OCI-LY7 (cell line): ENCODE results near the gene LVRN. TPM values are rescaled to one million over a fixed set of nuclear protein-coding genes. Genes with fewer than 3 reads are reported as not detected.

Experiments
- BruUV-seq: library from RNA; stranded (reverse); fragments of 400-500 nt; replicated peaks from 2 replicates; lab custom pipeline; 2021; lab: Mats Ljungman, UMichigan
- CTCF ChIA-PET: fragments of 300-600 bp; sonication (Branson Sonifier 250); formaldehyde crosslinking; loops from one replicate; lab custom pipeline; 2022; ENCODE audit warnings: antibody characterized with exemption; ENCODE audit not compliant: unreplicated experiment; lab: Charles Lee
- POLR2A ChIA-PET: fragments of 300-600 bp; sonication (Branson Sonifier 250); formaldehyde crosslinking; loops from one replicate; lab custom pipeline; 2022; ENCODE audit warnings: antibody characterized with exemption; lab: Charles Lee
- DNase-seq: peaks from one replicate; pipeline ENCODE4 v3.0.0-alpha.2; 2015; ENCODE audit warnings: low spot score
- H2AFZ ChIP-seq: fragments of 200-600 bp; sonication (generic), shearing (Covaris generic); 2 replicates; pipeline ENCODE4 v1.6.1; 2014; ENCODE audit warnings: mild to moderate bottlenecking, antibody characterized with exemption, low read length, moderate library complexity
- H3K27ac ChIP-seq: fragments of 200-600 bp; sonication (generic); 2 replicates; pipeline ENCODE4 v1.5.1; 2014; ENCODE audit warnings: mixed run types, low read depth, mild to moderate bottlenecking, moderate library complexity, low read length, inconsistent platforms; ENCODE audit not compliant: poor library complexity, severe bottlenecking
- H3K36me3 ChIP-seq: fragments of 200-600 bp; sonication (generic); 2 replicates; pipeline ENCODE4 v1.6.1; 2014; ENCODE audit warnings: mild to moderate bottlenecking, antibody characterized with exemption, low read length, moderate library complexity, mixed read lengths; ENCODE audit not compliant: insufficient read depth
- H3K4me1 ChIP-seq: fragments of 200-600 bp; sonication (generic); 2 replicates; pipeline ENCODE4 v1.5.1; 2014; ENCODE audit warnings: mild to moderate bottlenecking, low read length; ENCODE audit not compliant: insufficient read depth, poor library complexity, severe bottlenecking
- H3K4me2 ChIP-seq: fragments of 200-600 bp; sonication (generic); 2 replicates; pipeline ENCODE4 v1.6.1; 2014; ENCODE audit warnings: mild to moderate bottlenecking, low read length
- H3K4me3 ChIP-seq: fragments of 200-600 bp; sonication (generic); 2 replicates; pipeline ENCODE4 v1.5.1; 2014; ENCODE audit warnings: mild to moderate bottlenecking, low read depth, low read length; ENCODE audit not compliant: poor library complexity, severe bottlenecking
- H3K79me2 ChIP-seq: fragments of 200-600 bp; sonication (generic); 2 replicates; pipeline ENCODE4 v1.6.1; 2016; ENCODE audit warnings: low read depth, mild to moderate bottlenecking, low read length, moderate library complexity, mixed read lengths; ENCODE audit not compliant: insufficient read depth
- H3K9me2 ChIP-seq: fragments of 200-600 bp; sonication (generic); 2 replicates; pipeline ENCODE4 v1.6.1; 2016; ENCODE audit warnings: mild to moderate bottlenecking, low read length, mixed read lengths; ENCODE audit not compliant: insufficient read depth
- H3K9me3 ChIP-seq: fragments of 200-600 bp; sonication (generic); 2 replicates; pipeline ENCODE4 v1.6.1; 2014; ENCODE audit warnings: mild to moderate bottlenecking, mixed run types, low read length, mixed read lengths
- H4K20me1 ChIP-seq: fragments of 200-600 bp; sonication (generic); 2 replicates; pipeline ENCODE4 v1.6.1; 2014; ENCODE audit warnings: mild to moderate bottlenecking, antibody characterized with exemption, low read length, moderate library complexity, mixed read lengths; ENCODE audit not compliant: insufficient read depth
- CTCF ChIP-seq: fragments of 200-600 bp; sonication (generic); conservative IDR thresholded peaks from 2 replicates; pipeline ENCODE4 v1.5.1; 2014; ENCODE audit warnings: mild to moderate bottlenecking, antibody characterized with exemption, low read length, moderate library complexity, mixed read lengths
- EZH2phosphoT487 ChIP-seq: fragments of 200-600 bp; sonication (generic); IDR thresholded peaks from 2 replicates; pipeline ENCODE4 v1.6.1; 2018; ENCODE audit warnings: low read depth, borderline replicate concordance, mild to moderate bottlenecking, mixed run types, antibody characterized with exemption, low read length, moderate library complexity, mixed read lengths
- intact Hi-C: fragments of 100-400 bp; cut with micrococcal nuclease; formaldehyde crosslinking; loops from one replicate; pipeline ENCODE4 v1.10.0; 2022; ENCODE audit not compliant: unreplicated experiment
- total RNA-seq, 2 experiments: library from RNA; depleted of rRNA in 1 of 2; stranded (reverse); fragments of >200 nt in 1 of 2; shearing (Covaris generic) in 1 of 2; gene quantifications; 2 replicates each; pipeline ENCODE4 v1.2.3, GENCODE V29; 2014 to 2022

LVRN gene
- total RNA-seq, 2 experiments from 2014 or later: not detected

DNA sequence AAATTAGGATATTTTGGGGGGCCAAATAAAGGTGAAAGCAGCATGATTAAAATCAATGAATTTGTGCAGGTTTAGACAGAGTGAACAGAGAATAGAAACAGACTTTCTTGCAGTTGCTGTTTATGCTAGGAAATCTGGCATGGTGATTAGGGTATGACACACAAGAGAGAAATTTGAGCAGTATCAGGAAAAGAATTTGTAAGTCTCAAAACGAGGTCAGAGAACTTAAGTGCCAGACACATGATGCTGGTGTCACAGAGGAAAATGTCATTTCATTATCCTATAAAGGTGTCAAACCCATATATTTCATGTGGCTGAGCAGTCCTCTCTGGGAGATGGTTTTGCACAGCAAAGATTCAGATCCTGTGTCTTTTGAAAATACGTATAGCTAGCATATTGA, 15.7 kb downstream of the LVRN start:
- CTCF ChIA-PET: no interaction called here
- H3K4me2 ChIP-seq: no peak overlapping the region

DNA sequence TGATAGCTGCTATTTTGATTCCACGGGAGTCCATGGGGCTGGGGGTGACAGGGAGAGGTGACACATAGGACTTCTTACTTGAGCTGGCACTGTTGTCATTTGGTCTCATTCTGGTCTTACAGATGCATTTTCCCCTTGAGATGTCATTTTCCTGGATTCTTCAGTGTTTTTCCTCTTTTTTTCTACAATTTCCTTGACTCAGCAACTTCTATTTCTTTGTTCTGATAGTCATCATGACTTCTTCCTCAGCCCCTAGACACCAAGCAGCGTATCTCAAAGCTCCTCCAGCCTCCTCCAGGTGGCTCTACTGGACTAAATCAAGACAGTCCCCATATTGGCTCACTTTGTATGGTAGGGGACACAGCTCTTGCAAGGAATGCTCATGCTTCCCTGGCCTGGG, 16.5 kb downstream of the LVRN start:
- ChIA-PET POLR2A (interaction anchor here (0.9 to 1.1 kb wide), 2 partner anchors 9 to 33 kb away, joined by 3 to 4 read pairs; no protein-coding TSS in a partner anchor), CTCF (no interaction called here)
- no peak overlapping the region for H2AFZ ChIP-seq
- BruUV-seq: no TSS peak
- no peaks in the 10 kb centered on the region for H3K9me2 ChIP-seq
- H3K36me3 ChIP-seq: no peaks in the 10 kb centered on the region
- H3K79me2 ChIP-seq: no peaks in the 10 kb centered on the region
- H3K4me2 ChIP-seq: no peak overlapping the region
- no peak for DNase-seq
- no peak for TF ChIP-seq EZH2phosphoT487
- no peak for TF ChIP-seq CTCF
- intact Hi-C loops: no loop called here
- no peaks in the 10 kb centered on the region for H3K9me3 ChIP-seq
- H3K27ac ChIP-seq: no peak overlapping the region
- H4K20me1 ChIP-seq: no peaks in the 10 kb centered on the region
- H3K4me1 ChIP-seq: no peaks in the 10 kb centered on the region
- no peak overlapping the region for H3K4me3 ChIP-seq

More for the DNA sequence above, 15.7 kb downstream of the LVRN start:
- no peak overlapping the region for H3K27ac ChIP-seq
- no peak for DNase-seq
- no peak overlapping the region for H2AFZ ChIP-seq
- no peak overlapping the region for H3K4me3 ChIP-seq
- no peaks in the 10 kb centered on the region for H3K9me2 ChIP-seq
- intact Hi-C loops: no loop called here
- BruUV-seq: no TSS peak
- H3K9me3 ChIP-seq: no peaks in the 10 kb centered on the region
- H4K20me1 ChIP-seq: no peaks in the 10 kb centered on the region
- TF ChIP-seq EZH2phosphoT487 (no peak), CTCF (no peak)
- H3K4me1 ChIP-seq: no peaks in the 10 kb centered on the region
- POLR2A ChIA-PET: interaction anchor here (0.6 to 1.1 kb wide), 2 partner anchors 32 to 107 kb away, joined by 3 read pairs; partner anchors contain the start of gene COMMD10
- no peaks in the 10 kb centered on the region for H3K79me2 ChIP-seq
- H3K36me3 ChIP-seq: no peaks in the 10 kb centered on the region

DNA sequence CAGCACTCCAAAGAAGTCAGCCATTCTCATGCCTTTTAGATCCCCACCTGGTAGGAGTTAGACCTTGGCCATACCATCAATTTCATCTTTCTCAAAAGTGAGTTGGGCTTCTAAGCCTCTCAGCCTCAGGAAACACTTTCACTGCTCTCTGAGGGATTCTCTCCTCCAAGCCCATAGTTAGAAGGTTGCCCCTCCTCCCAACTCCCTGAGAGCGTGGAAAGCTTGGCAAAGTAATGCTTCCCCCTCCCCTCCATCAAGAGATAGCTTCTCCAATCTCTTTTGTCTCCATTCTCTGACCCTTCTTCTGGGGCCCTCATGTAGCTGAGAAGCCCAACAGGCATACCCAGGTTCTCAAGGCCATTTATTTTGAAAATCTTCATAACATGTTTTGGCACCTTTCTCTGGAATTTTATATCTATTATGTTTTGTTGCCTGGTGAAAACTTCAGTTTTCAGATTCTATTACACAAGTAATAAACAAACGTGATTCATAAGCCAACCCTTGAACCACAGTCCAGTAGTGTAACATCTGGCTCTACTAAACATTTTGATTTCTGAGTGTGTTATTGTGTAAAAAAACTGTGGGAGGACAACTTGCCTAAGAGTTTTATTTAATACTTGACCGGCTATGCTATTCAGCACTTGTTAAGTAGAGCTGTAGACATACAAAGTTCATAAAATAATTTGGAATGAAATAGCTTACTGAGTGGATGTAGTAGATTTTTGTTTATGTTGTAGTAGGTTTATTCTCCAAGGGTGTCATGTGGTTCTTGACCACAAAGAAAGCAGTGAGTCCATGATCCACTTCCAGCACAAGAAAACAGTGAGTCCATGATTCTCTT, 17.1 kb downstream of the LVRN start:
- Histone ChIP-seq H3K9me2 (no peaks in the 10 kb centered on the region), H3K9me3 (no peaks in the 10 kb centered on the region), H3K27ac (no peak overlapping the region), H4K20me1 (no peaks in the 10 kb centered on the region), H3K36me3 (no peaks in the 10 kb centered on the region), H2AFZ (no peak overlapping the region), H3K4me2 (no peak overlapping the region), H3K4me3 (no peak overlapping the region), H3K79me2 (no peaks in the 10 kb centered on the region), H3K4me1 (no peaks in the 10 kb centered on the region)
- ChIA-PET POLR2A (interaction anchor here (0.9 to 1.0 kb wide), 2 partner anchors 10 to 14 kb away, joined by 4 read pairs; no protein-coding TSS in a partner anchor), CTCF (no interaction called here)
- no TSS peak for BruUV-seq
- intact Hi-C loops: no loop called here
- TF ChIP-seq CTCF: no peak
- TF ChIP-seq EZH2phosphoT487: no peak
- no peak for DNase-seq
